Gastrocnemius medialis (tissue), 4 donors: ENCODE data around the gene EDN3.

Experiments
- POLR2A ChIP-seq, 2 donors: fragments of 450-650 bp; IDR thresholded peaks; one replicate each; pipeline ENCODE4 v1.6.1; 2017; ENCODE audit warnings: antibody characterized with exemption in 2 of 2, mild to moderate bottlenecking in 2 of 2, moderate library complexity in 2 of 2
- TF ChIP-seq, protein P1 (sequence below), 5 experiments: fragments of 450-650 bp in 3 of 5; fragments of 200-600 bp in 2 of 5; sonication (generic) in 2 of 5; IDR thresholded peaks in 4 of 5; conservative IDR thresholded peaks in 1 of 5; 1 replicate in 4 of 5; 2 replicates in 1 of 5; pipeline ENCODE4 v1.5.1; 2016 to 2019; ENCODE audit warnings: antibody characterized with exemption in 5 of 5, mild to moderate bottlenecking in 3 of 5, moderate library complexity in 3 of 5

DNA sequence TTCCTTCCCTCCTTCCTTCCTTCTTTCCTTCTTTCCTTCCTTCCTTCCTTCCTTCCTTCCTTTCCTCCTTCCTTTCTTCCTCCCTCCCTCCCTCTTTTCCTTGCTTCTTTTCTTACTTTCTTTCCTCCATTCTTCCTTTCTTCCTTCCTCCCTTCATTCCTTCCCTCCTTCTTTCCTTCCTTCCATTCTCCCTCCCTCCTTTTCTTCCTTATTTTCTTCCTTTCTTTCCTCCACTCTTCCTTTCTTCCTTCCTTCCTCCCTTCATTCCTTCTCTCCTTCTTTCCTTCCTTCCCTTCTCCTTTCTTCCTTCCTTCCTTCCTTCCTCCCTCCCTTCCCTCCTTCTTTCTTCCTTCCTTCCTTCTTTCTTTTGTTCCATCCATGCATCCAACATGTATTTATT is 35.1 kb upstream of the EDN3 start:
- TF ChIP-seq, protein P1, sequence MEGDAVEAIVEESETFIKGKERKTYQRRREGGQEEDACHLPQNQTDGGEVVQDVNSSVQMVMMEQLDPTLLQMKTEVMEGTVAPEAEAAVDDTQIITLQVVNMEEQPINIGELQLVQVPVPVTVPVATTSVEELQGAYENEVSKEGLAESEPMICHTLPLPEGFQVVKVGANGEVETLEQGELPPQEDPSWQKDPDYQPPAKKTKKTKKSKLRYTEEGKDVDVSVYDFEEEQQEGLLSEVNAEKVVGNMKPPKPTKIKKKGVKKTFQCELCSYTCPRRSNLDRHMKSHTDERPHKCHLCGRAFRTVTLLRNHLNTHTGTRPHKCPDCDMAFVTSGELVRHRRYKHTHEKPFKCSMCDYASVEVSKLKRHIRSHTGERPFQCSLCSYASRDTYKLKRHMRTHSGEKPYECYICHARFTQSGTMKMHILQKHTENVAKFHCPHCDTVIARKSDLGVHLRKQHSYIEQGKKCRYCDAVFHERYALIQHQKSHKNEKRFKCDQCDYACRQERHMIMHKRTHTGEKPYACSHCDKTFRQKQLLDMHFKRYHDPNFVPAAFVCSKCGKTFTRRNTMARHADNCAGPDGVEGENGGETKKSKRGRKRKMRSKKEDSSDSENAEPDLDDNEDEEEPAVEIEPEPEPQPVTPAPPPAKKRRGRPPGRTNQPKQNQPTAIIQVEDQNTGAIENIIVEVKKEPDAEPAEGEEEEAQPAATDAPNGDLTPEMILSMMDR (IDR thresholded peaks at IDR 0.05 in 4 of 5, conservative IDR thresholded peaks at IDR 0.05 in 1 of 5), result no peak
- no peak for TF ChIP-seq POLR2A (IDR thresholded peaks at IDR 0.05)
